Endothelial cell of hepatic sinusoid (primary cell): Measurements from ENCODE around the gene SIRT5.

Experiments
- in situ Hi-C: cut with HindIII; loops from 2 replicates; pipeline ENCODE4 v1.10.0; 2017; ENCODE audit warnings: low sequenced_read_pairs

Gene SIRT5

DNA sequence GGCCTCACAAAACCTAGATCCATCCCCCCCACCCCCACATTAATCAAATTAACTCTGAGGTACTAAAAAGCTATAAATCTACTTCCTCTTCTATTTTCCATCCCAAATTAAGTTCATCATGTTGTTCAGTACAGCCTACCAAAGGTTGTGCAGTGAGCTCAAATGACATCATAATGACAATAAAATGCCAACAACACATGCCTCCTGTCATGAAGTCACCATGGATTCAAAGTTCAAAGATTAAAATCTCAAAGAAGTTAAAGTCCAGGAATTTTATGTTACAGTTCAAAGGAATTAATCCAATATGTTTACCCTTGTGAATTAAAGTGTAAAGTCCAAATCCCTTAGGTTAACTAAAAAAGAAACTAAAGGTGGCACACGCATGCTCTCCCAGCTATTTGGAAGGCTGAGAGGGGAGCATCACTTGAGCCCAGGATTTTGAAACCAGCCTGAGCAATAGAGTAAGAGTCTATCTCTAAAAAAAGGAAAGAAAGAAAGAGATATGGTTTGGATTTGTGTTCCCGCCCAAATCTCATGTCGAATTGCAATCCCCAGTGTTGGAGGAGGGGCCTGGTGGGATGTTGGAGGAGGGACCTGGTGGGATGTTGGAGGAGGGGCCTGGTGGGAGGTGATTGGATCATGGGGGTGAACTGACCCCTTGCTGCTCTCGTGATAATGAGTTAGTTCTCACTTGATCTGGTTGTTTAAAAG is 25.7 kb upstream of the SIRT5 start:
- in situ Hi-C loops: loop anchor here (25.0 kb wide), 1 partner anchor 211 kb away; the partner anchor contains the start of gene TBC1D7

DNA sequence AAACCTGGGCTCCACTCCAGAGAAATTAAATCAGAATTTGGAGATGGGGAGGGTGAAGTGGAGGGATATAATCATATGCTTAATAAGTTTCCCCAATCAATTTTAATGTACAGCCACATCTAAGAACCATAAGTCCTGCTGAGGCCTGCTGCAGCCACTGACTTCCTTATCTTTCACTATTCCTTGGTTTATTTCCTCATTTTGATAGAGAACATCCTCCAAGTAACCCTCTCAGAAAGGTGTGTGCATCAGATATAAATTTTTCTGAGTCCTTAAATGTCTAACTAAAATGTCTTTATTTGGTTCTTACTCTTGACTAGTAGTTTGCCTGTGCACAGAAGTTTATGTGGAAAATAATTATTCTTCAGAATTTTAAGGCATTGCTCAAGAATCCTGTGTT is 23.7 kb upstream of the SIRT5 start:
- in situ Hi-C loops: no loop called here

DNA sequence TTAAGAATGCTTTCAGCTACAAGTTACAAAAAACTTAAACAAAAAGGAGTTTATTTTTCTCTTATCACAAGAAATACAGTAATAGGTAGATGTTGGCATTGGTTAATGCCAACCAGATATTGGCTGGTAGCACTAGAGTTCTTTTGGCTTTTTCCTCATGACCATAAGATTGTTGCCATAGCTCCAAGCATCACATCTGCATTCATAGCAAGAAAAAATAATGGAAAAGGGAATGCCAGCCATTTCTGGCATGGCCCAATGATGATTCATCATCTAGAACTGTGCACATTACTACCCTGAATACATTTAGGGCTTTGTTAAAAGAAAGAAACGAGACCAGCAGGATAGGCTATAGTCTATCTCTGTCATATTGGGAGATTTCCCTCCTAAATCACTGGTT is 20.8 kb upstream of the SIRT5 start:
- in situ Hi-C loops: no loop called here

DNA sequence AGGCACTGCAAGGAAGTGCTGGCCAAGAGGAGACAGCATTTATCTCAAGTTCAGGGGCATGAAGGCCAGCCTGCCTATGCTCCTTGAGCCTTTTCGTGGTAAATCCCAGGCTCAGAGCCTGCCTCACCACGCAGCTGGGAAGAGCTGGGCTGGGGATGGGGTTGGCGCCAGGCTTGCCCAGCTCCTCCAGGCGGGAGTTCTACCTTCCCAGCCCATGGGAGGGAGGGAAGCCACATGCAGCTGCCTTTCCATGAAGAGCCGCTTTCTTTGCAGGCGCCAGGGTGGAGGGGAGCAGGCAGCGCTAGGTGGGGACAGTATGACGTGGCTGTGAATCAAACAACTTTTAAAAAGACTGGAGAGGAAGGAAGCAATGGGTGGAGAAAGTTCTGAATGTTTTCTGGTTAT is 19.5 kb upstream of the SIRT5 start:
- in situ Hi-C loops: no loop called here

DNA sequence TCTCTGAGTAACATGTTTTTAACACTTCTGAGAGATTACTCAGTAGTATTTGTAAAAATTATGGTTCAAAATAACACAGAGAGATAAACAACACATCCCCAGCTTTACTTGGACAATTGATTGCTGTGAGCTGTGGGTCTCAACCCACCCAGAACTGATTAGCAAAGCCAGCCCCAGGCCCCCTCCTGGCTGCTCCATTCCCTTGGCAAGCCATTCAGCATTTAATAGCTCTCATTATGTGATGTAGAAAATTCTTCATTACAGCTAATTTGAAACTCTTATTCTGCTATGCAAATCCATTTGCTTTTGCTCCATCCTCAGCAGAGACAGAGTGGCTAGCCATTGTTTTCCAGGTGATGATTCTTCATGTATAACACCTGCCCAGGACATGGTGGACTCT is 16.6 kb upstream of the SIRT5 start:
- in situ Hi-C loops: no loop called here

DNA sequence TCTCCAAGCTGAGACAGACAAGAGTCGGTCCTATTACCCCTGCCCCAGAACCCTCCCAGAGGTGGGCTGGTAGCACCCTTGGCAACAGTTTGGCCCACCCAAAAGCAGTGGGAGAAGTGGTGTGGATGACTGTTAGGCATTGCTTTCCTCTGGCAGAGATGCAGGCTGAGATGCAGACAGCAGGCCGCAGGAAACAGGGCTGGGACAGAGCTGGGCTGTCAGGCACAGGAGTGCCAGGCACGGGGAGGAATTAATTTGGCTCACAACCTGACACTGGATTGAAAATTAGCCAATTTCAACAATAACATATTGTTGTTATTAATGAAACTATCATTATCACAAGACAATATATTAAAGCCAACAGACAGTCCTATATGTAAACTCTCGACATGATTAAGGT is 15.7 kb upstream of the SIRT5 start:
- in situ Hi-C loops: no loop called here

DNA sequence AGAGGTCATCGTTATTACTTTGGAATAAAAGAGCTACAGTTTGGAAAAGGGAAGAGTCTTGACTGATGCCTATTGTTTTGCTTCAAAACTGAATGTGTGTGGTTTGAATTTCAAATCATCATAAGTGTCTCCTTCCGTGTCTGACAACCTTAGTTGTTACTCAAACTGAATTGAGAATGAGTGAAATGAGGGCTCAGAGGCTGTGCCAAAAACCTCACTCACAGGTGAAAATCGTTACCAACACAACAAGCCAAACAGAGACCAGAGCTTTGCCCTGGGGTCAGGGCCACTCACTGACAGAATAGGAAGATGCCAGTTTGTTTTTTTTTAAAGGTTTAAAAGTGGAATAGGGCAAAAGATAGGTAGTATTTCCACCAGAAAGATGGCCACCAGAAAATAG is 15.2 kb upstream of the SIRT5 start:
- in situ Hi-C loops: no loop called here

DNA sequence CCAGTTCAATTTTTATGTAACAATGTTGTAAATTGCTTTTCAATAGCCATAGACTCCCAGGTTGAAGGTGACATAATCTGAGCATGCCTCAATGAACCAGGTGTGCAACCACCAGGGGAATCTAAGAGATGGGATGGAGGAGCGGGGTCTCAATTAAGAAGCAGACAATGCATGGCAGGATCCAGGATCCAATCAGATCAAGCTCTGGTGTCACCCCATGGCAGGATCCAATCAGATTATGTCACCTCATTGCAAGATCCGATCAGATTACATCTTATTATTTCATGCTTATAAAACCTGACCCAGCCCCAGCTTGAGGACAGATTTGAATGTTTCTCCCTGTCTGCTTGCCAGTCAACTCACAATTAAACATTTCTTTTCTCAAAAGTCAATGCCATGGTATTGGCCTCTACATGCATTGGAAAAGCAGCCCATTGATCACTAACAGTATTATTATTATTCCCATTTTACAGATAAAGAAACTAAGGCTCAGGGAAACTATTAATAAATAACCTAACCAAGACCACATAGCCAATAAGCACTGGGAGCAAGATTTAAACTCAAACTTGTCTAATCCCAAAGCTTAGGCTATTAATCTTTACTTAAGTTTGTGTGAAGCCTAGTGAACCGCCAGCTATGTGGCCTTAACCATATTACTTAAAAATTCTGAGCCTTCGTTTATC is 14.3 kb upstream of the SIRT5 start:
- in situ Hi-C loops: loop anchor here (5.0 kb wide), 1 partner anchor 42 kb away; no protein-coding TSS in a partner anchor

DNA sequence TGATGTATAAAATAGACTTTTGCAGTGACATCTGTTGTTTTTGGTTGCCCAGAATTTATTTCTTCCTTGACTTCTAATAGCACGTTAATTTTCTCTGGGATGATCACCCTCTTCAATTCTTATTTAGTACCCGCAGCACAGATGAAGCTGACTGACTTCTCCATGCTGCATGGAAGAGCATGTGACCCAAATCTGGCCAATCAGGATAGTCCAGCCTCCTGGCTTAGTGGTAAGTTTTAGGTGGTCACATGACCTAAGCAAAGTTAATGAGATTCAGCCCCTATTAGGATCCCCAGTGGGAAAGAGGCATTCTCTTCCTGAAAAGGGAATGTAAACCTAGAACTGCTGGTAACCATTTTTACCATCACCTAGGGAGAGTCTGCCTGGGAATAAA is 13.8 kb upstream of the SIRT5 start:
- in situ Hi-C loops: loop anchor here (5.0 kb wide), 1 partner anchor 42 kb away; no protein-coding TSS in a partner anchor

DNA sequence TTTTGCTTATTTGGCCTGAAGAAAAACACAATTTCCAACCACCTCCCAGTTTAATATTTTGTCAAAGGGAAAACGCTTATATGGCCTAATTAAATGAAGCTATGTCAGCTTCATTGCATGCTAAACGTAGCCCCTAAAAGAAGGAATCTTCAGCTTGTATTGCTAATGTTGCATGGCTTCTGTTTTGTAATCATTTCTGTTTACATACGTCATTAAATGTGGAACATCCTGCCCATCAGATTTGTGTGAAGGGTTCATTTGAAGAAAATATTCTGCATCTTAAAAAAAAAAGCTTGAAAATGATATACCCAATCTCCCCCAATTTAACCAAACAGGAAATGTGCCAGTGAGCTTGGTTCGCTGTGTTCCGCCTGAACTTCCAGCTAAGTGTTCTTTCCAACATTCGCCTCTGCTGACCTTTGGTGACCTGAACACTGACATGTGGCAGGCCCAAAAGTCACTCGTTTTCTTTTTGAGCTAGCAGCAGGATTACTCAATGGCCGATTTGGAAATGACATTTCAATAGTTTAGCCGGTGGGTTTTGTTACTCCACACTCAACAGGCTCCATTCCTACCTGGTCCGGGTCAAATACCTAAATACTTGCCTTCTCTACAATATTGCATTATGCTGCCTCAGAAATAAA is 12.7 kb upstream of the SIRT5 start:
- in situ Hi-C loops: loop anchor here (5.0 kb wide), 1 partner anchor 41 kb away; no protein-coding TSS in a partner anchor

DNA sequence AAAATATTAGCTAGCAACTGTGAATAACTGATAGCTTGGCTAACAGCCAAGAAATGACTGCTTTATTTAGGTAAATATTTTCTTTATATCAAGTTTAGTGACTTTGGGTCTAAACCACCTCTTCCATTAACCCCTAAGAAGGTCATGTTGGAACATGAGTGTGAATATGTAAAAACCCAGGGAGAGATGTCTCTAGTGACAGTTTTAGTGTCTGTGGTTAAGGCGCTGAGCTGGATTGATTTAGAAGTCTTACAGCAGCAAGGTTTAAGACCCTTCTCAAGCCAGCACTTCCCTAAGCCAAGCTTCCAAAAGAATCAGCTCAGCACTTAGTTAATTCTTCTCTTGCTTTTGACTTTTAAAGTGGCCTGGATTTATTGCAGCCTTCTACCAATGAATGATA is 11.4 kb upstream of the SIRT5 start:
- in situ Hi-C loops: loop anchor here (5.0 kb wide), 1 partner anchor 39 kb away; no protein-coding TSS in a partner anchor

DNA sequence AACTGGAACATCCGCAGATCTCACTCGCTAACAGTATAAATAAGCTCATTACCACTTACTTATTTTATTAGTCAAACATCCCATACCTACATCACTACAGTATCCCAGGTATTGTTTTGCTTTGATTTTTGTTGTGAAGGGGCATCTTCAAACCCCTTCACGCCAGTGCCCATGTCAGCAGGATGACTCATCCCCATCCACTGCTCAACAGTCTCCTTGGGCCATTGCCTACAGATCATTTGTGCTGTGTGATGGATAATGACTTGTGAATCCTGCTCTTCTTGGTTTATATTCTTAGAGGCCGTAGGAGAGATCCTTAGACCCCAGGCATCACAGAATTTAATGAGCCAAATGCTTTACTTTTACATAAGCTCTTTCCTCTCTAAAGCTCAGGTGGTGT is 8.5 kb upstream of the SIRT5 start:
- in situ Hi-C loops: no loop called here

DNA sequence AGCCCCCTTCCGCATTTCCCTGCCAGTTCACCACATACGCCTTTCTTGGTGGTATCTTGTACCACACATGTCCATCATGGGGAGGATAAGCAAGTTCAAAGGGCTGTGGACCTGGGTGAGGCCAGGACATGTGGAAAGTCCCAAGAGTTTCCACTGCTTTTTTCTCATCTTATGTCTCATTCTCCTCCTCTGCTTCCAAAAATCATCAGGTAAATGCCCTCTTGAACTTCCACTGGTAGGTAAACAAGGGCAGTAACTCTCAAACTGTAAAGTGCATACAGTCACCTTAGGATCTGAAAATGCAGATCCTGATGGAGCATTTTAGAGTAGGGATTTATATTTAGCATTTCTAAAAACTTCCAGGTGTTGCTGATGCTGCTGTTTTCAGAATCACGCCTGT is 7.9 kb upstream of the SIRT5 start:
- in situ Hi-C loops: no loop called here

DNA sequence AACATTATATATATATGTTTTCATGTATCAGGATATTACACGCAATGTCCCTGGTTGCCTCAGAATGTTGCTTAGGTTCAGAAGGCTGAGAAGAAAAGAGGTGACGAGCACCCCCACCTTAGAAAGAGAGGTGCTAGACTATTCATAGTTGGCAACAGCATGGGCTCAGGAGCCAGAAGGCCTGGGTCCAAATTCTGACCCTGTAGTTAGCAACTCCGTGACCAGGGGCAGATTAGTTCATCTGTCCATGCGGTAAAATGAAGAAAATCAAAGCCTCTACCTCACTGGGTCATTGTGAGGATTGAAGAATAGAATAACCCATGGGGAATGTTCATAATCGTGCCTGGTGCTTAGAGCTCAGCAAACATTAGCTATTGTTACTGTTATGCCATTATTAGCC is 5.4 kb upstream of the SIRT5 start:
- in situ Hi-C loops: no loop called here

DNA sequence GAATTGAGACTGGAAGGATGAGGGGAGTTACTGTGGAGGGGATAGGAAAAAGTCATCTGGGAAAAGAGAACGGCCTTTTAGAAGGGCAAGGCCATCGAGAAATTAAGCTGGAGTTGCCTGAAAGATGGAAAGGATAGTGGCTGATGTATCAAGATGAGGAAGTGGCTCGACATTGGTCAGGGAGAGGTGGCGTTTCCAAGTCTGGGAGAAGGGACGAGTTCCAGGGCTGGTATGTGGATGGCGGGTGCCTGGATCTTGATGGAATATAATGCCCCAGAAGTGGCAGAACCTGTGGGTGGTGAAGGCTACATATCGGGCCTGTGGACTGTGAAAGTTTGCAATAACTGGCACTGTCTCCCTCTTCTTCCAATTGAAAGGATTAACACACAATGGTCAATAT is 2.2 kb upstream of the SIRT5 start:
- in situ Hi-C loops: no loop called here

DNA sequence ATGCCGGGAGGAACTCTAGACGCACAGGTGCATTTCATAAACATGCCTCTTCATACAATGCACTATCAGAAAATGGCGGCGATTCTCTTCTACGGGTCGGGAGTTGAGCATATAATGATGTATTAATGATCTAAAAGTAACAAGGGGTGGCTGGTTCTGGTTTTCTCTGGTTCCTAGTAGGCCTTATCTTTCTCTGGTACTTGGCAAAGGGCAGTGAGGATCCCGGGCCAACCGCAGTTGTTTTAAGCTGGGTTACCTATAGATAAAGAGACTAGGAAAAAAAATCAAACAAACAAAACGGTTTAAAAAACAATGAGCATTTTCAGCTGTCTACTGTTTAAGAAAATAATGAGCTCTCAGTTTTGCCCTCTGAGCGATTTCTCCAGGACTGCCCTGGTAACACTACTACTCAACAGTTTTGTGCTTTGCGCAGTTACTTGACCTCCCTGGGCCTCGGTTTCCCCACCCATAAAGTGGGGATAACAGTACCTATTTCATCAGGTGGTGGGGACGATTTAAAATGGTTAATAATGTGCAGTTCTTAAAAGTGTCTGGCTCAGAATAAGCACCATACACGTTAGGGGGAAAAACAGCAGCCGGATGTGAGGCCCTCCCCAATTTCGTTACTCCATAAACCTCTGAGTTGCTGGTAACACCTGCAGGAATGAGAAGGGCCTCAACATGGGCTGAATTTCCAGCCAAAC is 1.3 kb upstream of the SIRT5 start:
- in situ Hi-C loops: no loop called here

DNA sequence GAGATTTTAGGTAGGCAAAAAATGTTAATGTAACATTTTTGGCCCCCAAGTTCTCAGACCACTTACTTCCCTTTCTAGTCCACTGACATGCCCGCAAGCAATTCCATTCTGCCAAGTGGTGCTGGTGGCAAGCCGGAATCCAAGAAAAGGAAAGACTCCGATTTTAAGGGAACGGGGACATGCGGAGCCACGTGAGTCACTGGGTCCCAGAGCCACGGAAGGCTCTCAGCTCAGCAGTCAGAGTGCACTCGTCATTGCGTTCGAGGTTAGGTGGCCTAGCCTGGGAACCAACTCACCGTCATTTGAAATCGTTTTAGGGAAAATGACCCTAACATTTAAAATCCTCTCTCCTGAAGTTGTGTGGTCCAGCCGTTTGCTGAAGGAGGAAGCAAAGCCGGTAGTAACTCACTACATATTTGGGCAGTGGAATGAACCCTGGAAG is 711 bp upstream of the SIRT5 start:
- in situ Hi-C loops: no loop called here

DNA sequence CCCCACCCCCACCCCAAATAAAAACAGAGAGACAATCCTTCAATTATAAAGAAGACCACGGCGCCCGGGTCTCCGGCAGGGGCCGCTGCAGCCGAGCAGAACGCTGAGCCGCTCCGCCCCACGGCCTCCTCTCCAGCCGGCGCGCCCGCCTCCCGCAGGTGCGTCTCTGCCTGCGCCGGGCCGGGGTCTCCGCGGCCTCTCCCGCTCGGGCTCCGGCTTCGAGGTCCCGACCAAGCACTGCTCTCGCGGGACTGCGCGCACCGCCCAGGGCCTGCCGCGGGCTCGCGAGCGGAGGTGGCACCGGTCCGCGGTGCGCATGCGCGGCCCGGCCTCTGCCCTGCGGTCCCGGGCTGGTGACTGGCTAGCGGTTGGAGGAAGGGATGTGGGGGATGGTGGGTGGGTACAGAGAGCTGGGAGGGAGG is 241 bp upstream of the SIRT5 start:
- in situ Hi-C loops: no loop called here

DNA sequence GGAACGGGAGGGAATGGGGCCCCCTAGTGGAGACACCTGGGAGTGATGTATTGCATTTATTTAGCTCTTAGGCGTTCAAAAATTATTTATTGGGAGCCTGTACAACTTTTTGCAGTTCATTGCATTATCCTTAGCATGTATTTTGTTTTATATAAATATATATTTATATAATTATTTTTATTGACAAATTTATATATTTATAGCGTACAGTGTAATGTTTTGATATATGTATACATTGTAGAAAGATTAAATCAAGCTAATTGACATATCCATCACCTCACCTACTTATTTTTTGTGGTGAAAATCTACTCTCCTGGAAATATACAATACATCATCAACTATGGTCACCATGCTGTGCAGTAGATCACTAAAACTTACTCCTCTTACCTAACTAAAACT is 975 bp downstream of the SIRT5 start:
- in situ Hi-C loops: no loop called here

DNA sequence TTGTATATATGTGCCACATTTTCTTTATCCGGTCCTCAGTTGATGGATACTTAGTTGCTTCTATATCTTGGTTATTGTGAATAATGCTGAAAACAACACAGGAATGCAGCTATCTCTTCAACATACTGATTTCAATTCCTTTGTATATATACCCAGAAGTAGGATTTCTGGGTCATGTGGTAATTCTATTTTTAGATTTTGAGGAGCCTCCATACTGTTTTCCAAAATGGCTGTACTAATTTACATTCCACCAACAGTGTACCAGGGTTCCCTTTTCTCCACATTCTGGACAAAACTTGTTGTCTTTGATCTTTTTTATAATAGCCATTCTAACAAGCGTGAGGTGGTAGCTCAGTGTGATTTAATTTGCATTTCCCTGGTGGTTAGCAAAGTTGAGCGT is 1.6 kb downstream of the SIRT5 start:
- in situ Hi-C loops: no loop called here

DNA sequence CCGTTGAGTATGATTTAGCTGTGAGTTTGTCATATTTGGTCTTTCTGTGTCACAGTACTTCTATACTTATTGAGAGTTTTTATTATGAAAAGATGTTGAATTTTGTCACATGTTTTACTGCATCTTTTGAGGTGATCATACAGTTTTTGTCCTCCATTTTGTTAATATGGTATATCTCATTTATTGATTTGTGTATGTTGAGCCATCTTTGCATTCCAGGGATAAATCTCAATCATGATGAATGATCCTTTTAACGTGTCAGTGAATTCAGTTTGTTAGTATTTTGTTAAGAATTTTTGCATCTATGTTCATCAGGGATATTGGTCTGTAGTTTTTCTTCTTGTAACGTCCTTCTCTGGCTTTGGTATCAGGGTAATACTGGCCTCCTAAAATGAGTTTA is 3.5 kb downstream of the SIRT5 start:
- in situ Hi-C loops: no loop called here
